Glomerular visceral epithelial cell (primary cell): Measurements from ENCODE around the gene TMEM139.

Experiments used
- DNase-seq: peaks from one replicate; pipeline ENCODE4 v3.0.0-alpha.2; 2016; ENCODE audit errors: extremely low spot score

TMEM139 gene

GRCh38 chr7:143323653-143324052 is 38.9 kb downstream of the TMEM139 start:
- no peak for DNase-seq

DNA sequence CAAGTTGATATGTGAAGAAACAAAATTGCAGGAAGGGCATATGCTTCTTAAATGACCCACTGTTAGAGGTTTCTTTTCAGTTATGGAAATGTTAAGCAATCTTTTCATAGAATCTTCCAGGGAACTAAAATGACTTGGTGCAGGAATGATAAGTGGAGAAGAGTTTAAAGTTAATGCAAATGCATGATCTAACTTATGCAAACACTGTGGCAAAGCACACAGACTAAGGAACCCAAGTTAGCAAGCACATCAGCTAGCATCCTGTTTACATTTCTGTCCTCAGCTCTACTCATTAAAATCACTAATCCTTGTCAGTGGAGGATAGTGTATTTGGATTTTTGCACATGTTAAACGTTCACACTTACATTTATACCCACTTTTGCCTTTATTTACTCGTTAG is 40.5 kb downstream of the TMEM139 start:
- no peak for DNase-seq

DNA sequence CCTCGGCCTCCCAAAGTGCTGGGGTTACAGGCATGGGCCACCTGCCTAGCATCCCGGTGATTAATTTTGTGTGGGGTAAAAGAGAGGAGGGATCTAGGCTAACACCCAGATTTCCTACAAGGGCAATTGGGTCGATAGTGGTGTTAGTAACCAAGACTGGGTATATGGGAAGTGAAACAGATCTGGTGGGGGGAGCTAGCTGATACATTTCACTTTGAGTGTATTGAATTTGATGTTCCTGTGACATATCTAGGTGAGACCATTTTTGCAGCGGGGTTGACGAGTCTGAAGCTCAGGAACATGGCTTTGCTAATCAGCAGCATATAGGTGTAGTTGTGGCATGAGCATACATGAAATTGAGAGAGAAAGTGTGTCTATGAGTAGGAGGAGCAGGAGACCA is 43.1 kb downstream of the TMEM139 start:
- no peak for DNase-seq

- no peak for DNase-seq
Observed at GRCh38 chr7:143329471-143330170, 44.9 kb downstream of the TMEM139 start.

GRCh38 chr7:143331179-143331801 is 46.5 kb downstream of the TMEM139 start:
- no peak for DNase-seq

GRCh38 chr7:143334244-143334643 is 49.5 kb downstream of the TMEM139 start:
- DNase-seq, result no peak

GRCh38 chr7:143337216-143337615 is 52.5 kb downstream of the TMEM139 start:
- DNase-seq, result no peak
